ENCODE data around the gene SEMA4G. TPM values are rescaled to one million over a fixed set of nuclear protein-coding genes. Genes with fewer than 3 reads are reported as not detected.

SEMA4G gene
- 10 to 100 TPM; 15.3 to 31.9 (median 23.6) TPM for total RNA-seq

GRCh38 chr10:100969187-100970075, at the start of gene SEMA4G:
SEMA4G (plus strand) TSS chr10:100969504; CDS start chr10:100972913, 3,409 bp downstream.
- peak within 1 kb of the TSS; percentile 43 for H3K4me3 ChIP-seq (ENCODE audit: low read depth, poor library complexity, severe bottlenecking)
- TF ChIP-seq CTCF (IDR thresholded peaks at IDR 0.05) (no peak), POLR2A (IDR thresholded peaks at IDR 0.05) (no peak)
- WGBS, 2 donors, result 3 to 4% methylated on average over 43 to 67 of the region's 70 CpGs
- intact Hi-C loops (cut with DNase I; ENCODE audit: low total_unique reads), result no loop called here
- peak in 1 of 2 donors; percentile 90 for DNase-seq (ENCODE audit: low spot score in 2 of 2)

DNA sequence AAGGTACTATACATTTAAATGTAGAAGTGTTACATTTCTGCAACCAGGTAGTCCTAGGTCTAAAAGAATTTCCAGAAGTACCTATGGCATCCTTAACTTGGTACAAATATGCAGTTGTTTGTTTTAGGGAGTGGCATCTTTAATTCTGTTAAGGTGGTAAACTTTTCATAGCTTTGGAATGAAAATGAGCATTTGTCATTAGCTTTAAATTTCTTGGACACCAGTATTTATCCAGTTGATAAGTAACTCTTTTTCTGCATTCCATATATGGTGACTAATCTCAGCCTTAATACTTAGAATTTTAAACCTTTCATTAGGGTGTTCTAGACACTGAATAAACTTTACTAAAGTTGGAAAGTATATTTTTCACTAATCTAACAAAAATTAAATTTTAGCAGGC, 45.7 kb upstream of the SEMA4G start:
- no peak for DNase-seq (ENCODE audit: low spot score in 2 of 2)
- no peak for TF ChIP-seq POLR2A (IDR thresholded peaks at IDR 0.05)
- TF ChIP-seq CTCF (IDR thresholded peaks at IDR 0.05), result no peak
- H3K4me3 ChIP-seq (ENCODE audit: low read depth, poor library complexity, severe bottlenecking), result no peak overlapping the region
- intact Hi-C loops (cut with DNase I; ENCODE audit: low total_unique reads), result loop anchor here (5.0 kb wide), 1 partner anchor 464 kb away; no protein-coding TSS in a partner anchor

- no peak for TF ChIP-seq POLR2A (IDR thresholded peaks at IDR 0.05)
- no peak for TF ChIP-seq CTCF (IDR thresholded peaks at IDR 0.05)
- intact Hi-C loops (cut with DNase I; ENCODE audit: low total_unique reads), result no loop called here
- DNase-seq (ENCODE audit: low spot score in 2 of 2), result no peak
- WGBS, 2 donors, result 90 to 97% methylated on average over 5 of the region's 5 CpGs
- no peak overlapping the region for H3K4me3 ChIP-seq (ENCODE audit: low read depth, poor library complexity, severe bottlenecking)
These were observed 42.0 kb upstream of the SEMA4G start for GRCh38 chr10:100927266-100927665.

DNA sequence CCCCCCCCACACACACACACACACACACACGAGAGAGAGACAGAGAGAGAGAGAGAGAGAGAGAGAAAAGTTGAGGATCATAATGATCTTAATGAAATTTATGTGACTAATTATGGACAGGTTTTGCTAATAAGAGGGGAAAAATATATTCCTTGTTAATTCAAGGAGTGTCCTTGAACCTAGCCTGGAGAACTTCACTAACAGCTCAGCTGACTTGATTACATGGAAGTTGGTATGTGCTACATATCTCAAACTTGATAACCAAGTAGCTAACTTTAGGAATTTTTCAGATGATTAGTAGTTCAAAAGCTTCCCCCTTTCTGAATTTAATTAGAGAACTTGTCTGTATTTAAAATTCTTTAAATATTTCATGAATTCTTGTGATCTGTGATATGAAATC, 41.3 kb upstream of the SEMA4G start:
- no peak for DNase-seq (ENCODE audit: low spot score in 2 of 2)
- intact Hi-C loops (cut with DNase I; ENCODE audit: low total_unique reads), result no loop called here
- H3K4me3 ChIP-seq (ENCODE audit: low read depth, poor library complexity, severe bottlenecking), result no peak overlapping the region
- WGBS, 2 donors, result 0 to 56% methylated on average over 1 of the region's 1 CpG
- TF ChIP-seq CTCF (IDR thresholded peaks at IDR 0.05), result no peak
- no peak for TF ChIP-seq POLR2A (IDR thresholded peaks at IDR 0.05)

GRCh38 chr10:100930368-100930767, 38.9 kb upstream of the SEMA4G start:
- DNase-seq (ENCODE audit: low spot score in 2 of 2), result no peak
- TF ChIP-seq POLR2A (IDR thresholded peaks at IDR 0.05) (no peak), CTCF (IDR thresholded peaks at IDR 0.05) (no peak)
- no peak overlapping the region for H3K4me3 ChIP-seq (ENCODE audit: low read depth, poor library complexity, severe bottlenecking)
- intact Hi-C loops (cut with DNase I; ENCODE audit: low total_unique reads), result no loop called here

Measured in lower leg skin (tissue), 4 donors.